CD4-positive, CD25-positive, alpha-beta regulatory T cell (primary cell): ENCODE data around the gene NAV1. TPM values are rescaled to one million over a fixed set of nuclear protein-coding genes. Genes with fewer than 3 reads are reported as not detected.

ENCODE experiments used
- ATAC-seq, 2 donors: fragments of 150-1000 bp; cut with Tn5 transposase; one replicate each; pipeline ENCODE4 v1.10.0; 2021; ENCODE audit warnings: low read depth in 2 of 2, moderate number of reproducible peaks in 2 of 2, moderate library complexity in 1 of 2
- DNase-seq, 3 donors: peaks; one replicate each; pipeline versions ENCODE4 v3.0.0 to v3.0.0-alpha.2; 2012 to 2022; ENCODE audit warnings: mixed read lengths in 1 of 3
- H3K27ac ChIP-seq: one replicate; pipeline ENCODE4 v1.7.0; 2013; ENCODE audit warnings: mild to moderate bottlenecking, low read length; ENCODE audit not compliant: insufficient read depth, poor library complexity, severe bottlenecking
- H3K27me3 ChIP-seq: one replicate; pipeline ENCODE4 v1.7.0; 2013; ENCODE audit warnings: low read length; ENCODE audit not compliant: control insufficient read depth, insufficient read depth
- H3K36me3 ChIP-seq: one replicate; pipeline ENCODE4 v1.7.0; 2013; ENCODE audit warnings: mild to moderate bottlenecking, low read length, moderate library complexity; ENCODE audit not compliant: control insufficient read depth, insufficient read depth
- H3K4me1 ChIP-seq: 2 replicates; pipeline ENCODE4 v1.7.0; 2013; ENCODE audit warnings: mild to moderate bottlenecking, low read length; ENCODE audit not compliant: insufficient read depth, control insufficient read depth, poor library complexity, severe bottlenecking
- H3K4me3 ChIP-seq: one replicate; pipeline ENCODE4 v1.7.0; 2013; ENCODE audit warnings: low read depth, mild to moderate bottlenecking, low read length, moderate library complexity
- H3K9me3 ChIP-seq, 2 experiments: 1 replicate in 1 of 2; 2 replicates in 1 of 2; pipeline ENCODE4 v1.7.0; 2013; ENCODE audit warnings: low read length in 2 of 2, mild to moderate bottlenecking in 1 of 2, moderate library complexity in 1 of 2; ENCODE audit not compliant: control insufficient read depth in 2 of 2
- H3K27ac Mint-ChIP-seq, 3 donors: one replicate each; pipeline ENCODE4 v1.8.0; 2020 to 2022; ENCODE audit warnings: mild to moderate bottlenecking in 3 of 3, mixed read lengths in 3 of 3, moderate library complexity in 2 of 3
- H3K27me3 Mint-ChIP-seq: one replicate; pipeline ENCODE4 v1.8.0; 2022; ENCODE audit warnings: mild to moderate bottlenecking, mixed read lengths
- H3K36me3 Mint-ChIP-seq: one replicate; pipeline ENCODE4 v1.8.0; 2020; ENCODE audit warnings: mixed read lengths
- H3K4me1 Mint-ChIP-seq, 4 donors: one replicate each; pipeline ENCODE4 v1.8.0; 2020 to 2022; ENCODE audit warnings: mixed read lengths in 4 of 4, mild to moderate bottlenecking in 1 of 4
- H3K4me3 Mint-ChIP-seq, 4 donors: one replicate each; pipeline ENCODE4 v1.8.0; 2020 to 2022; ENCODE audit warnings: mild to moderate bottlenecking in 4 of 4, mixed read lengths in 4 of 4, moderate library complexity in 3 of 4
- H3K9me3 Mint-ChIP-seq, 7 donors: one replicate each; pipeline ENCODE4 v1.8.0; 2020 to 2022; ENCODE audit warnings: mixed read lengths in 7 of 7, mild to moderate bottlenecking in 3 of 7, moderate library complexity in 2 of 7
- polyA plus RNA-seq, 4 donors: library from polyadenylated mRNA; unstranded; fragments of 300-500 nt; fragmentation: Illumina TruSeq; gene quantifications; one replicate each; pipeline ENCODE4 v1.2.3, GENCODE V29; 2021
- total RNA-seq: library from RNA; stranded (reverse); gene quantifications from one replicate; pipeline ENCODE4 v1.2.3, GENCODE V29; 2022

NAV1 gene
- total and polyA plus RNA-seq, 5 donors from 2014 or later, result 0.39 to 4.9 (median 1.7) TPM

DNA sequence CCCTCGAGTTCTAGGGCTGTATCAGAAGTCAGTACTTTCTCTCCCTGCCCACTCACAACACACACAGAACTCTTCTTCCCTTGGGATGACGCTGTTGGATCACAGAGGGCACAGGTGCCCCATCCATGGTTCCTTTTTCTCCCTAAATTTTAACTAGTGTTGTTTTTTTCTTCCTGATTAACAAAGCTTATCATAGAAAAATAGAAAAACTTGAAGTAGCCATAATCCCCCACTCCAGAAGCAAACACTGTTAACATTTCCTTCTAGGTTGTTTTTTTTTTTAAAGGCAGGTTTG is 27.5 kb downstream of the NAV1 start:
- H3K27me3 ChIP-seq, result no peaks in the 10 kb centered on the region
- H3K4me1 ChIP-seq, result no peaks in the 10 kb centered on the region
- no peaks in the 10 kb centered on the region for H3K36me3 ChIP-seq
- Mint-ChIP-seq H3K4me1 (no peaks in the 10 kb centered on the region), H3K9me3 (no peaks in the 10 kb centered on the region), H3K27me3 (no peaks in the 10 kb centered on the region), H3K27ac (no peak overlapping the region), H3K36me3 (no peaks in the 10 kb centered on the region), H3K4me3 (no peak overlapping the region)
- H3K9me3 ChIP-seq, result no peaks in the 10 kb centered on the region
- ATAC-seq (no peak), DNase-seq (no peak)
- H3K27ac ChIP-seq, result no peak overlapping the region
- no peak overlapping the region for H3K4me3 ChIP-seq

GRCh38 chr1:201566933-201567801 is 28.2 kb downstream of the NAV1 start:
- DNase-seq (no peak), ATAC-seq (no peak)
- Mint-ChIP-seq H3K27ac (no peak overlapping the region), H3K27me3 (peaks cover 4% of the 10 kb centered on the region), H3K36me3 (no peaks in the 10 kb centered on the region), H3K4me1 (no peaks in the 10 kb centered on the region), H3K9me3 (no peaks in the 10 kb centered on the region), H3K4me3 (no peak overlapping the region)
- no peaks in the 10 kb centered on the region for H3K27me3 ChIP-seq
- H3K36me3 ChIP-seq, result no peaks in the 10 kb centered on the region
- H3K4me1 ChIP-seq, result no peaks in the 10 kb centered on the region
- no peaks in the 10 kb centered on the region for H3K9me3 ChIP-seq
- H3K27ac ChIP-seq, result no peak overlapping the region
- no peak overlapping the region for H3K4me3 ChIP-seq

DNA sequence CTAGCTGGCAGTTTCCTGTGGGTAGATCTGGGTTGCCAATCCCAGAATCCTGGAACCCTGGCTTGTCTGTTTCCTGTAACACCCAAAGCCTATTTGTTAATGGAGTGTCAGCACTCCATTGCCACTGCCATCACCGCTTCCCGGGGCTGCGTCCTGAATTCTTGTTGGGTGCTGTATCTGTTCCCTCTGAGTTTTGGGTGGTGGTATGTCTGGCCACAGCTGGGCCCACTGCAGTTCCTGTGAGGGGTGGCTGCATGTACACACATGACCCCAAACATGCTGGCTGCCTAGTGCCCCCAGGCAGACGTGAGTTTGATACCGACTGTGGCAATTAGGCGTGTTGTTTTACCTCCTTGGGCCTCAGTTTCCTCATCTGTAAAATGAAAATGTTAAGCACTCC is 29.3 kb downstream of the NAV1 start:
- Mint-ChIP-seq H3K4me1 (no peaks in the 10 kb centered on the region), H3K27ac (no peak overlapping the region), H3K9me3 (no peaks in the 10 kb centered on the region), H3K36me3 (no peaks in the 10 kb centered on the region), H3K27me3 (peaks cover 4% of the 10 kb centered on the region), H3K4me3 (no peak overlapping the region)
- no peaks in the 10 kb centered on the region for H3K27me3 ChIP-seq
- H3K4me1 ChIP-seq, result no peaks in the 10 kb centered on the region
- no peaks in the 10 kb centered on the region for H3K36me3 ChIP-seq
- ATAC-seq, result no peak
- H3K4me3 ChIP-seq, result no peak overlapping the region
- no peaks in the 10 kb centered on the region for H3K9me3 ChIP-seq
- no peak for DNase-seq
- no peak overlapping the region for H3K27ac ChIP-seq

DNA sequence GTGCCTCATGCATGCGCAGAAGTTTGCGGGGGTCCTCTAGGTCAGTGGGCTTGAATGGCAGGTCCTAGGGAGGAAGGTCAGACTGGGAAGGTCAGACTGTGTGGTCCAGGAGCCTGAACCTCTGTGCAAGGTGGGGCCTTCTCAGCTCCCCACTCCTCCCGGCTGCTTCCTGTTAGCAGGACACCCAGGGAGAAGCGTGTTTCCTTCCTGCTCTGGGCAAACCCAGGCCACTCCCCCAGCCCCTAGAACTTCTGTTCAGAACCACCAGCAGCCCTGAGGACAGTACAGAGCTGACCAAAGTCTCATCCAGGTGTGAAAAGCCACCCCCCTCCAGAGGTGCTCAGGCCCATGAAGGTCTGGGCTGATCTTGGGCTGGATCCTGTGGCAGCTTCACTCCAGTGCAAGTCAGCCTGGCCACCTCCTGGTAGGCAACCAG is 29.9 kb downstream of the NAV1 start:
- H3K27me3 ChIP-seq, result no peaks in the 10 kb centered on the region
- H3K4me1 Mint-ChIP-seq, result peaks cover 0 to 2% (median 0%) of the 10 kb centered on the region in 4 donors
- no peak overlapping the region for H3K27ac Mint-ChIP-seq
- no peaks in the 10 kb centered on the region for H3K36me3 ChIP-seq
- no peaks in the 10 kb centered on the region for H3K36me3 Mint-ChIP-seq
- H3K27me3 Mint-ChIP-seq, result peaks cover 4% of the 10 kb centered on the region
- H3K27ac ChIP-seq, result no peak overlapping the region
- no peak overlapping the region for H3K4me3 Mint-ChIP-seq
- no peaks in the 10 kb centered on the region for H3K4me1 ChIP-seq
- H3K9me3 Mint-ChIP-seq, result no peaks in the 10 kb centered on the region
- DNase-seq, result no peak
- H3K4me3 ChIP-seq, result no peak overlapping the region
- no peak for ATAC-seq
- no peaks in the 10 kb centered on the region for H3K9me3 ChIP-seq

DNA sequence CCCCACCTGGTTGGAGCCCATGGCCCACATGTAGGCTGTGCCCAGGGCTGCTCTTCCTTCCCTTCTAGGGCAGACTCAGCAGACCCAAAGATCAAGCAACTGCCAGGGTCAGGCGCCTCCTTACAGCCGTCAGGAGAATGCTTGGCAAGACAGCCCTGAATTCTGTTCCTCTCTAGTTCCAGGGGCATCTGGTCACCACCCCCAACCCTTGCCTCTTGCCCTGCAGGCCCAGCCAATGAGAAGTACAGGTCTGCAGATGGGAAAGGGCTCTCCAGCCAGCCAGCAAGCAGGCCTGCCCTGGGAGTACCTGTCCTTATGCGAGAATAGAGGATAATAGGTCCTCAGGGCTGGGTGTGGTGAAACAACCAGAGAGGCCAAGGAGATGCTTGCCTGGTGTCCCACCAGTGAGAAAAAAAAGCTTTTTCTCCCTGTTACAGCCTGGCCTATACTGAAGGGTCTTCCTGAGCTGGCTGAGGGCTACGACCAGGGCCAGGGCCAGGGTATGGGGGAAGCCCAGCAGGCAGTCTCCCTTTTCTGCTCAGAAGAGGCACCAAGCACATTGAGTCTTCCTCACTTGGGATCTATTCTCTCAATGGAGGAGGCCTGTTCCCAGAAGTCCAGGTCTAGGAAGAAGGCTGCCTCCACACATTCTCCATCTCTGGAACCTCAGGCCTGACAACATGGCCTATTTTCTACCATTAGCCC is 31.4 kb downstream of the NAV1 start:
- H3K4me3 Mint-ChIP-seq, result no peak overlapping the region
- Histone ChIP-seq H3K27me3 (no peaks in the 10 kb centered on the region), H3K4me1 (no peaks in the 10 kb centered on the region), H3K9me3 (no peaks in the 10 kb centered on the region), H3K4me3 (no peak overlapping the region), H3K27ac (no peak overlapping the region), H3K36me3 (no peaks in the 10 kb centered on the region)
- H3K36me3 Mint-ChIP-seq, result no peaks in the 10 kb centered on the region
- no peak overlapping the region for H3K27ac Mint-ChIP-seq
- no peak for DNase-seq
- no peaks in the 10 kb centered on the region for H3K9me3 Mint-ChIP-seq
- H3K27me3 Mint-ChIP-seq, result peaks cover 4% of the 10 kb centered on the region
- peaks cover 0 to 2% (median 0%) of the 10 kb centered on the region in 4 donors for H3K4me1 Mint-ChIP-seq
- ATAC-seq, result no peak

- Histone ChIP-seq H3K4me3 (no peak overlapping the region), H3K4me1 (no peaks in the 10 kb centered on the region), H3K27ac (no peak overlapping the region), H3K9me3 (no peaks in the 10 kb centered on the region), H3K36me3 (no peaks in the 10 kb centered on the region), H3K27me3 (no peaks in the 10 kb centered on the region)
- H3K27me3 Mint-ChIP-seq, result peaks cover 4% of the 10 kb centered on the region
- no peaks in the 10 kb centered on the region for H3K9me3 Mint-ChIP-seq
- H3K4me3 Mint-ChIP-seq, result no peak overlapping the region
- DNase-seq (no peak), ATAC-seq (no peak)
- H3K27ac Mint-ChIP-seq, result no peak overlapping the region
- H3K4me1 Mint-ChIP-seq, result peaks cover 0 to 2% (median 0%) of the 10 kb centered on the region in 4 donors
- H3K36me3 Mint-ChIP-seq, result no peaks in the 10 kb centered on the region
Observed at GRCh38 chr1:201570886-201571624, 32.1 kb downstream of the NAV1 start.

GRCh38 chr1:201573030-201573429 is 34.1 kb downstream of the NAV1 start:
- Histone ChIP-seq H3K36me3 (no peaks in the 10 kb centered on the region), H3K4me3 (no peak overlapping the region), H3K27me3 (no peaks in the 10 kb centered on the region), H3K9me3 (no peaks in the 10 kb centered on the region), H3K27ac (no peak overlapping the region), H3K4me1 (no peaks in the 10 kb centered on the region)
- H3K36me3 Mint-ChIP-seq, result no peaks in the 10 kb centered on the region
- H3K4me3 Mint-ChIP-seq, result no peak overlapping the region
- ATAC-seq (no peak), DNase-seq (no peak)
- H3K27me3 Mint-ChIP-seq, result peaks cover 15% of the 10 kb centered on the region
- H3K4me1 Mint-ChIP-seq, result peaks cover 0 to 4% (median under 1%) of the 10 kb centered on the region in 4 donors
- no peak overlapping the region for H3K27ac Mint-ChIP-seq
- peaks cover 0 to 6% (median 0%) of the 10 kb centered on the region in 7 donors for H3K9me3 Mint-ChIP-seq
